HepG2 (cell line): ENCODE results near the gene CAPN10. TPM values are rescaled to one million over a fixed set of nuclear protein-coding genes. Genes with fewer than 3 reads are reported as not detected.
A peak's percentile ranks its signal among the peaks of the same experiment; 100 is the strongest.

ENCODE experiments used
- HNF4G ChIP-seq, 2 experiments: sonication (generic) in 1 of 2; formaldehyde crosslinking in 1 of 2; IDR thresholded peaks; 2 replicates each; pipeline versions ENCODE4 v1.4.0 to v1.6.1; 2011 to 2020; ENCODE audit warnings: borderline replicate concordance in 2 of 2, low read depth in 2 of 2, mild to moderate bottlenecking in 2 of 2, low read length in 1 of 2, missing genetic modification reagents in 1 of 2, moderate library complexity in 1 of 2
- HNRNPL ChIP-seq: fragments of 200-400 bp; formaldehyde crosslinking; IDR thresholded peaks from 2 replicates; pipeline ENCODE4 v1.6.1; 2017; ENCODE audit warnings: mild to moderate bottlenecking, low read depth, low read length
- HNRNPLL ChIP-seq: fragments of 200-400 bp; formaldehyde crosslinking; IDR thresholded peaks from 2 replicates; pipeline ENCODE4 v1.6.1; 2017; ENCODE audit warnings: mild to moderate bottlenecking, low read depth, low read length; ENCODE audit not compliant: poor library complexity, severe bottlenecking
- KMT2A ChIP-seq: sonication (generic); formaldehyde crosslinking; IDR thresholded peaks from 2 replicates; pipeline ENCODE4 v1.4.0; 2020; ENCODE audit warnings: missing genetic modification reagents
- SMAD1 ChIP-seq: sonication (generic); formaldehyde crosslinking; IDR thresholded peaks from 2 replicates; pipeline ENCODE4 v1.4.0; 2020; ENCODE audit warnings: missing genetic modification reagents, low read depth, mild to moderate bottlenecking, borderline replicate concordance
- SMAD9 ChIP-seq: sonication (generic); formaldehyde crosslinking; IDR thresholded peaks from 2 replicates; pipeline ENCODE4 v1.5.1; 2020; ENCODE audit warnings: mild to moderate bottlenecking, missing genetic modification reagents
- TFE3 ChIP-seq: IDR thresholded peaks from 2 replicates; pipeline ENCODE4 v1.6.1; 2016
- THAP8 ChIP-seq: sonication (generic); formaldehyde crosslinking; IDR thresholded peaks from 2 replicates; pipeline ENCODE4 v1.5.1; 2020; ENCODE audit warnings: missing genetic modification reagents, mild to moderate bottlenecking, borderline replicate concordance
- ZBTB43 ChIP-seq: sonication (generic); formaldehyde crosslinking; conservative IDR thresholded peaks from 2 replicates; pipeline ENCODE4 v1.4.0; 2020; ENCODE audit warnings: missing genetic modification reagents
- ZNF18 ChIP-seq: sonication (generic); formaldehyde crosslinking; IDR thresholded peaks from 2 replicates; pipeline ENCODE4 v1.8.0; 2022; ENCODE audit warnings: mild to moderate bottlenecking, missing genetic modification reagents; ENCODE audit not compliant: insufficient replicate concordance
- ZNF280D ChIP-seq: sonication (generic); formaldehyde crosslinking; IDR thresholded peaks from 2 replicates; pipeline ENCODE4 v1.5.1; 2020; ENCODE audit warnings: mild to moderate bottlenecking, missing genetic modification reagents
- ZNF350 ChIP-seq: sonication (generic); formaldehyde crosslinking; IDR thresholded peaks from 2 replicates; pipeline ENCODE4 v1.4.0; 2020; ENCODE audit warnings: mild to moderate bottlenecking, low read depth, missing genetic modification reagents, borderline replicate concordance
- ZNF704 ChIP-seq: sonication (generic); formaldehyde crosslinking; IDR thresholded peaks from 2 replicates; pipeline ENCODE4 v1.8.1; 2023; ENCODE audit warnings: mild to moderate bottlenecking, inconsistent platforms, moderate library complexity, missing genetic modification reagents, borderline replicate concordance
- ZNF788 ChIP-seq: sonication (generic); formaldehyde crosslinking; IDR thresholded peaks from 2 replicates; pipeline ENCODE4 v1.5.0; 2020; ENCODE audit warnings: mild to moderate bottlenecking, missing genetic modification reagents, borderline replicate concordance
- polyA plus RNA-seq, 8 experiments: library from polyadenylated mRNA; depleted of rRNA in 3 of 8; stranded (reverse) in 7 of 8; unstranded in 1 of 8; fragments of >200 nt; fragmentation: Illumina TruSeq in 4 of 8; extraction: Trizol in 4 of 8; gene quantifications; 2 replicates each; pipeline versions ENCODE4 v1.2.1 to v1.2.3, GENCODE V29; 2011 to 2016; ENCODE audit warnings: low read depth in 4 of 8, missing spikeins in 1 of 8, mixed read lengths in 1 of 8; ENCODE audit not compliant: insufficient read depth in 1 of 8
- total RNA-seq, 5 experiments: library from RNA; depleted of rRNA; stranded (reverse); fragments of >200 nt; fragmentation: Illumina TruSeq; extraction: Trizol; gene quantifications; 2 replicates each; pipeline ENCODE4 v1.2.3, GENCODE V29; 2016; ENCODE audit warnings: low read depth in 1 of 5

CAPN10 gene
- total and polyA plus RNA-seq, 2 of the 13 experiments (the other 11 are each of a cell fraction or from before 2014, with no cell fraction given): 27.6 to 32.4 TPM

GRCh38 chr2:240586919-240587800 is 626 bp downstream of the CAPN10 start (continued):
- TF ChIP-seq ZNF280D (CRISPR knock-in tag) (0 out of 2 replicates have a peak, but pooled peaks have one; percentile 1), SMAD9 (0 out of 2 replicates have a peak, but pooled peaks have one; percentile 35), HNRNPL (0 out of 2 replicates have a peak, but pooled peaks have one; percentile 50), ZBTB43 (CRISPR knock-in tag) (no peak), ZNF18 (peak; percentile 60), THAP8 (CRISPR knock-in tag) (peak; percentile 80; the same call in 1 of the 2 replicates), ZNF704 (CRISPR knock-in tag) (peak; percentile 18; the same call in 1 of the 2 replicates), HNF4G (IDR thresholded peaks at IDR 0.05; ENCODE audit: borderline replicate concordance, low read depth, low read length) (no peak), HNF4G (CRISPR knock-in tag; IDR thresholded peaks at IDR 0.05; ENCODE audit: borderline replicate concordance, low read depth) (0 out of 2 replicates have a peak, but pooled peaks have one; percentile 2), KMT2A (CRISPR knock-in tag) (0 out of 2 replicates have a peak, but pooled peaks have one; percentile 59), TFE3 (CRISPR knock-in tag) (0 out of 2 replicates have a peak, but pooled peaks have one; percentile 15), SMAD1 (CRISPR knock-in tag) (no peak), ZNF788 (peak; percentile 73; the same call in 1 of the 2 replicates), HNRNPLL (peak; percentile 60), ZNF350 (CRISPR knock-in tag) (peak; percentile 35; the same call in 1 of the 2 replicates)
